Left cardiac atrium (tissue), 4 donors: ENCODE measurements around the gene SFXN4. TPM values are rescaled to one million over a fixed set of nuclear protein-coding genes. Genes with fewer than 3 reads are reported as not detected.
"Not testable (repeated sequence)": the region's sequence is repeated elsewhere in the genome, so short reads cannot be mapped to it uniquely, and the experiment has no call there.

ENCODE experiments used
- ATAC-seq, 2 donors: fragments of 200-7000 bp; cut with Tn5 transposase; one replicate each; pipeline ENCODE4 v1.9.1; 2020; ENCODE audit warnings: mild to moderate bottlenecking in 2 of 2, moderate library complexity in 2 of 2
- DNase-seq: peaks from one replicate; pipeline ENCODE4 v3.0.0-alpha.2; 2020
- intact Hi-C, 2 donors: fragments of 100-400 bp; cut with DNase I; formaldehyde crosslinking; loops; one replicate each; pipeline versions ENCODE4 v1.14.1 to v1.15.1; 2022 to 2023
- total RNA-seq, 2 donors: library from RNA; stranded (reverse); fragmentation: NEBNext Ultra II Directional; extraction: Animal tissue kit (Norgen Biotek cat#: 25700); gene quantifications; one replicate each; pipeline ENCODE4 v1.2.1, GENCODE V29; 2021
- donor health status: DM: no; HTN: yes; CAD: no.
- donor health status: DM: no; HTN: yes; CAD: no; lungs with severe emphysema.
- donor health status: DM: yes; HTN: yes; CAD: no.
- donor health status: Dilated cardiomyopathy.

The SFXN4 gene
- total RNA-seq, 2 donors from 2014 or later: 34.7 to 36.8 TPM

- no peak for DNase-seq
- ATAC-seq: no peak
- intact Hi-C loops: loop anchor here in 1 of 2 donors (2.0 kb wide), 2 partner anchors 246 to 290 kb away; no protein-coding TSS in a partner anchor
Measured at GRCh38 chr10:119198438-119198837, 32.9 kb upstream of the SFXN4 start.

GRCh38 chr10:119197921-119198320 lies 32.4 kb upstream of the SFXN4 start:
- DNase-seq (no peak), ATAC-seq (no peak)
- intact Hi-C loops: loop anchor here in 1 of 2 donors (2.0 kb wide), 2 partner anchors 247 to 291 kb away; no protein-coding TSS in a partner anchor

DNA sequence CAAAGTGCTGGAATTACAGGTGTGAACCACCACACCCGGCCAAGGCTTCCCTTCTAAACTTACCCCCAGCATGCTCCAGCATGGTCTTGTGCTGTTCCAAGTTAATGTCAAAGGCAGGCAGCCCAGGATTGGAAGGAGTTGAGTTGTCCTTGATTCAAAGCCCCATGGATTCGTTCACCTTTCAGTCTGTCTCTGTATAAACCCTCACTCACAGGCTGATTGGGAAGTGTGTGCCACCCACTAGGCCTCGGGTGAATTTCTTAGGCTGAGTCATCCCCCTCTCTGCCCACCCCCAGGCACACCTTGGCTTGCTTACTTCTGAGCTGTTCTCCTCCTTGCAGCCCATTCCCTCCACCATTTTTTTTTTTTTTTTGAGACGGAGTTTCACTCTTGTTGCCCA lies 26.4 kb upstream of the SFXN4 start:
- DNase-seq (no peak), ATAC-seq (no peak)
- intact Hi-C loops: no loop called here

GRCh38 chr10:119190954-119191785 lies 25.7 kb upstream of the SFXN4 start:
- ATAC-seq (no peak), DNase-seq (no peak)
- intact Hi-C loops: no loop called here

DNA sequence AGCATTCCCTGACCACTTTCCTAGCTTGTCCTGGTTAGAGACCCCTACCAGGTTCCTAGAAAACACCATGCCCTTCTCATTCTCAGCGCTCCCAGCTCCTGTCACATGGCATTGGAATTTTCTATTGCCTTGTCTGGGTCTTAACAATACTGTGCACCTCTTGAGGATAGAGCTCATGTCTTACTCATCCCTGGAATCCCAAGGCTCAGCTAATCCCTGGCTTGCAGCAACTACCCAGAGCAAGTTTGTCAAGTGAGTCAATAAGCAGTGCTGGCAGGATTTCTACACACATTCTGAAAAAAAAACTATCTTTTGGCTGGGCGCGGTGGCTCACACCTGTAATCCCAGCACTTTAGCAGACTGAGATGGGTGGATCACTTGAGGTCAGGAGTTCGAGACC lies 24.8 kb upstream of the SFXN4 start:
- ATAC-seq (peak in 1 of 2 donors; percentile 65), DNase-seq (no peak)
- intact Hi-C loops: no loop called here

DNA sequence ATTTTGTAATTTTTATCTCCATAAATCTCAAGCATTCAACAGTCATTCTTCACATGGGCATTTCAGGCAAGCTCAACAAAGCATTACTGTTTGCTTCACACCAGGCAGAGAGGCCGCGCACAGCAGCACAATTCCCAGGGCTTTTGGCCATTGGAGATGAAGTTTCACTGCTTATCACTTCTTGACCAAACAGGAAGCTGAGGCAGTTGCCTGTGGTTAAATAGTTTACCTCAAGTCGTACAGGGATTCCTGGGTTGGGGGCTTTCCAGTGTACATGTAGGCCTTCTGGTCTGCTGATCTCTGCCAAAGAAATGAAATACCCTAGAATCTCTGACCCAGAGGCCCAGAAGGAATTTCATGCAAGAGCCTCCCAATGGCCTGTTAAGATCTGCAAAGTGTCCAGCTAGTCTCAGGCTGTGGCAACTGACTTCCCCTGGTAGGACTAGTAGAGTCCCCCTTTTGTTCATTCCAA lies 24.3 kb upstream of the SFXN4 start:
- intact Hi-C loops: no loop called here
- DNase-seq (no peak), ATAC-seq (no peak)

DNA sequence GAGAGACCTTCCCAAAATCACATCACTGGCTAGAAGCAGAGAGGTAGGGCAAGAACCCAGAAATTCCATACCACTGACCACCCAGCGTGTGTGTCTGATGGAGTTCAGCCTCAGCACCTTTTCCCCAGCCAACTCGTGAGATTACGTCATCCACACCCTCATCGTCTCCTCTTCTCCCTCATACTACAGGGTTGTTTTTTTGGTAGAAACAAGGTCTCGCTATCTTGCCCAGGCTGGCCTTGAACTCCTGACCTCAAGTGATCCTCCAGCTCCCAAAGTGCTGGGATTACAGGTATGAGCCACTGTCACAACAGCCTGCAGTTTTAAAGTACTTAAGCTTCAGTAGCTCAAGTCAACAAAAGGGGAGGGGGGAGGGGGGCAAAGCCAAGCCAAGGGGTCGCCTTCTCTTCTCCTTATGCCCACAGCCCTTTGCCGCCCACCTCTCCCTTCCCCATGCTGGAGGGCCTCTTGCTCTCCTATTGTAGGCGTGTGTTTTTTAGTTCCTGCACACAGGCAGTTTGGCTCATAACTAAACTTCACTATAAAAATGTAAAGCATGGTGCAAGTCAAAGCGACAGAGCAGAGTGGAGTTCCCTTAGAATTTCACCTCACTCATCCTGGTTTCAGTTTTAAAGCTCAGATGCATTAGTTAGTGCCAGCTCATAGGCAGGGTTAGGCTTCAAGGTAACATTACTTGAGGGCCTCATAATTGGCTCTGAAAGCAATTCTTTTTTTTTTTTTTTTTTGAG lies 18.3 kb upstream of the SFXN4 start:
- no peak for DNase-seq
- intact Hi-C loops: no loop called here
- ATAC-seq: no peak

DNA sequence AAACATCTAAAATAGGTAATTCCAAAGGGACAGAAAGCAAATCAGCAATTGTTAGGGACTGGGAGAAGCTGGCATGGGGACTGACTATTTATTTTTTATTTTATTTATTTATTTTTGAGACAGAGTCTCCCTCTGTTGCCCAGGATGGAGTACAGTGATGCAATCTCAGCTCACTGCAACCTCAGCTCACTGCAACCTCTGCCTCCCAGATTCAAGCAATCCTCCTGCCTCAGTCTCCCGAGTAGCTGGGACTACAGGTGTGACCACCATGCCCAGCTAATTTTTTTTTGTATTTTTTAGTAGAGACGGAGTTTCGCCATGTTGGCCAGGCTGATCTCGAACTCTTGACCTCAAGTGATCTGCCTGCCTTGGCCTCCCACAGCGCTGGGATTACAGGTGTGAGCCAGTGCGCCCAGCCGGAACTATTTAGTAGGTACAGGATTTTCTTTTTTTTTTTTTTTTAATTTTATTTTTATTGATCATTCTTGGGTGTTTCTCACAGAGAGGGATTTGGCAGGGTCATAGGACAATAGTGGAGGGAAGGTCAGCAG lies 15.4 kb upstream of the SFXN4 start:
- intact Hi-C loops, DNase-seq, ATAC-seq: not testable (repeated sequence)

GRCh38 chr10:119178372-119179119 lies 13.0 kb upstream of the SFXN4 start, which contains the start of gene PRDX3:
PRDX3 (minus strand) TSS chr10:119178812; CDS start chr10:119178790, 22 bp downstream.
- intact Hi-C loops: no loop called here
- DNase-seq: peak; percentile 95
- peak; percentile 99 to 100 for ATAC-seq

DNA sequence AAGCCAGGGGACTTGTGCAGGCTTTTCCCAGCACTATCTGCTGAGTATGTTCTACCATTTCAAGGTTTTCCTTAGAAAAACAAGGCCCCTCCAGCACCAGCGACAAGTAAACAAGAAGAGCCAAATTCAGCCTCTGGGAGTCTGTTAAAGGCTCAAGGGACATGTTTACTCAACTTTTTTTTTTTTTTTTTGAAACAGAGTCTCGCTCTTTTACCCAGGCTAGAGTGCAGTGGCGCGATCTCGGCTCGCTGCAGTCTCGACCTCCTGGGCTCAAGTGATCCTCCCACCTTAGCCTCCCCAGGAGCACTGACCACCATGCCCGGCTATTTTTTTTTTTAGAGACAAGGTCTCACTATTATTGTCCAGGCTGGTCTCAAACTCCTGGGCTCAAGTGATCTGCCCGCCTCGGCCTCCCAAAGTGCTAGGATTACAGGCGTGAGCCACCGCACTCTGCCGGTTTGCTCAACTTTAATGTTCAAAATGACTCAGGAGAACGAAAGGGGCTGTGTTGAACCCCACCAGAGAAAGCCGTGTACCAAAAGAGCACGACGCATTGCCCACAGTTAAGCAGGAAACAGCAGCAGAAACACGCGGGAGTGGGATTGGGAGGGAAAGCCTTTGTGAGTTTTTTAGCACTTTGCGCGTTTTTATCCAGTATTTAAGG lies 12.3 kb upstream of the SFXN4 start:
- intact Hi-C loops: no loop called here
- ATAC-seq: peak; percentile 2 to 11
- no peak for DNase-seq

GRCh38 chr10:119176166-119176565 lies 10.7 kb upstream of the SFXN4 start:
- DNase-seq (no peak), ATAC-seq (no peak)
- intact Hi-C loops: no loop called here

GRCh38 chr10:119174109-119174508 lies 8.6 kb upstream of the SFXN4 start:
- no peak for DNase-seq
- ATAC-seq: no peak
- intact Hi-C loops: no loop called here

DNA sequence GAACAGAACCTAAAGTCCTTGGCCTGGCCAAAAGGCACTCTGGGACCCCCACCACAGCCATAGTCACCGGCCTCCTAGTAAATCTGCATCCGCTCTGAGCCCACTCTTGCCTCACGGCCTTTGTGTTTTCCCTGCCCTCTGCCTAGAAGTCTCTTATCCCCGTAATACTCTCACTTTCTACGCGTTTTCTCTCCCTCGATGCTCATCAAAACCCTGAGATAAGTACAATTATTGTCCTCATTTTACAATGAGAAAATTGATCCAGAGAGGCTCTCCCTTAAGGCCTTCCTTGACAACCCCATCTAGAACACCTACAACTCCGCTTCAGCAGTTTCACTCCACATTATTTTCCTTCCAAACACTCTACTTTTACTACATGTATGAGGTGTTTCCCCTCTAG lies 1.5 kb upstream of the SFXN4 start:
- ATAC-seq: no peak
- no peak for DNase-seq
- intact Hi-C loops: no loop called here

GRCh38 chr10:119166564-119166963 lies 1.1 kb upstream of the SFXN4 start:
- DNase-seq: no peak
- intact Hi-C loops: no loop called here

DNA sequence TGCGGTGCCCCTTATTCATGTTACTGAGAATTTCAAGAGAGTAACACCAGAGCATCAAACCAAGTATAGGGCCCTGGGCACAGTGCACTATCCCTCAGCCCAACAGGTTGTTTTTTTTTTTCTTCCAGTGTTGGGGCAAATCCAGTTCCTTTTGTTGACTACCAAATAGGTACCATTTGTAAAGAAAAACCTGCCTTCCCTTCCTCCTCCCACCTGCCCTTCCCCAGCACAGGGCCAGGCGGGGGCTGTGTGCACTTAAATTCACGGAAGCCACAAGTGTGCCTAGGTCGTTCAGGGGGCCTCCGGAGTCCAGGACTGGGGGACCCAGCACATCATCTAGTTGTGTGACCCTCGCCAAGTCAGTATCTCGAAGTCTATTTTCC lies 595 bp upstream of the SFXN4 start:
- intact Hi-C loops: no loop called here
- ATAC-seq (peak in 1 of 2 donors; percentile 13), DNase-seq (no peak)

More at GRCh38 chr10:119166564-119166963, 1.1 kb upstream of the SFXN4 start:
- ATAC-seq: no peak

DNA sequence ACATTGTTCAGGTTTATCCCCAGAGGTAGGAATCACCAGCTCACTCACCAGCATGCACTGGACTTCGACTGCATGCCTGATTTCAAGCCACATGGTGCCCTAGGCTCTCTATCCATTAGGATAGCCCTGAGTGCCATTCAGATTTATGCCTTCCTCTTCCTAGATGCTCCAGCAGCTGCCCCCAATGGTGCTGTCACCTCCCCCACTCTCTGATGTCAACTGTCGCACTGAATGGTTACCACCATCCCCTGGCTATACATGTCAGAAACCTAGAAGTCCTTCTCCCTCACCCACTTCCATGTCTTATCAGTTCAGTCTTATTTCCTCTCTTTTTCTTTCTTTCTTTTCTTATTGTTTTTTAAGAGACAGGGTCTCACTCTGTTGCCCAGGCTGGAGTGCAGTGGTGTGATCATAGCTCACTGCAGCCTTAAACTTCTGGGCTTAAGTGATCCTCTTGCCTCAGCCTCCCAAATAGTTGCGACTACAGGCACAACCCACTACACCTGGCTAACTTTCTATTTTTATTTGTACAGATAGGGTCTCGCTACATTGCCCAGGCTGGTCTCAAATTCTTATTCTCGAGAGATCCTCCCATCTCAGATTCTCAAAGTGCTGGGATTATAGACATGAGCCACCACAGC lies 2.9 kb downstream of the SFXN4 start:
- DNase-seq (no peak), ATAC-seq (no peak)
- intact Hi-C loops: no loop called here

DNA sequence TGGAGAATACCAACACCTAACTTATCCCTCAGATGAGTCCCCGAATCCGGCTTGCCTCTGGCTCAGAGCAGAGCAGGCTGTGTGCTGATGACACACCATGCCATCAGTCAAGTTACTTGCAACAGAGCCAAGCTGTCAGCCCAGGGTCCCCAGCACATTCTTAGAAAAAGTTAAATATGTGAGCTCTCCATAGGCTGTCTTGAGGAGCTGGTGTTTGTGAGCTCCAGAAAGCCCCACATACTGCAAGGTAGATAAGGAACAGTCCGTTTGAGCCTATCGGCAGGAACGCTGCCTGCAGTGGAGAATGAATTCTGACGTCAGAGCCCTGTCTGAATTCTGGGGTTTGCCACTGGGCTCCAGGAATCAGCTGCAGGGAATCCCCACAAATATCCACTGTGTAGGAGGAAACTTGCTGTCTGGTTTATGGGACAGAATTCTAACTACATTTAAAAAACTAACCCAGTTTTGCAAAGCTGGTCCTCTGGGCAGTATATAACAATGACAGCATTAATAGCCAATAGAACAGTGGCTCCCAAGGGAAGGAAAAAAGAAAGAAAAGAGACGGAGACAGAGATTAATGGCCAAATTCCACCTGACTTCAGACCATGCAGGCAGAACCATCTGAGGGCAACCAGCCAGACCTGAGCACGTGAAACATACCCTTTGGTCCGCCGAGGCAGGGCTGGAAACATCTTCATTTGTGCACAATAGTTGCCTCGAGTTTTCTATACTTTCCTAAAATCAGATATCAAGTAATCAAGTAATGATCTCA lies 3.6 kb downstream of the SFXN4 start:
- ATAC-seq: no peak
- DNase-seq: no peak
- intact Hi-C loops: no loop called here
